Activated T-helper 17 cell treated with anti-CD3 and anti-CD28 coated beads, Interleukin-2, amount 50 U/mL, for 72 hours (primary cell): ENCODE measurements around the gene PLSCR4. TPM values are rescaled to one million over a fixed set of nuclear protein-coding genes. Genes with fewer than 3 reads are reported as not detected.
A peak's percentile ranks its signal among the peaks of the same experiment; 100 is the strongest.
"Not testable (repeated sequence)": the region's sequence is repeated elsewhere in the genome, so short reads cannot be mapped to it uniquely, and the experiment has no call there.

ENCODE experiments used
- ATAC-seq: fragments of 150-1000 bp; cut with Tn5 transposase; replicated peaks from 2 replicates; pipeline ENCODE4 v1.10.0; 2021; ENCODE audit warnings: mild to moderate bottlenecking, moderate library complexity
- H3K27ac Mint-ChIP-seq: one replicate; pipeline ENCODE4 v1.8.0; 2022; ENCODE audit warnings: mixed read lengths
- H3K27me3 Mint-ChIP-seq: one replicate; pipeline ENCODE4 v1.8.0; 2022; ENCODE audit warnings: mixed read lengths
- H3K36me3 Mint-ChIP-seq: one replicate; pipeline ENCODE4 v1.8.0; 2022; ENCODE audit warnings: low read depth, mild to moderate bottlenecking, mixed read lengths
- H3K4me1 Mint-ChIP-seq: one replicate; pipeline ENCODE4 v1.8.0; 2022; ENCODE audit warnings: mixed read lengths
- H3K4me3 Mint-ChIP-seq: one replicate; pipeline ENCODE4 v1.8.0; 2022; ENCODE audit warnings: mild to moderate bottlenecking, mixed read lengths
- H3K9me3 Mint-ChIP-seq: one replicate; pipeline ENCODE4 v1.8.0; 2022; ENCODE audit warnings: mixed read lengths
- total RNA-seq, 2 donors: library from RNA; stranded (reverse); gene quantifications; one replicate each; pipeline ENCODE4 v1.2.3, GENCODE V29; 2022

The PLSCR4 gene
- total RNA-seq, 2 donors from 2014 or later: not detected

GRCh38 chr3:146265720-146266119 lies 14.8 kb upstream of the PLSCR4 start:
- Mint-ChIP-seq H3K27me3 (peaks cover 5% of the 10 kb centered on the region), H3K9me3 (no peaks in the 10 kb centered on the region), H3K4me3 (no peak overlapping the region), H3K4me1 (no peaks in the 10 kb centered on the region), H3K27ac (no peak overlapping the region), H3K36me3 (no peaks in the 10 kb centered on the region)
- no peak for ATAC-seq

- H3K4me3 Mint-ChIP-seq: no peak overlapping the region
- peaks cover 11% of the 10 kb centered on the region for H3K27me3 Mint-ChIP-seq
- no peaks in the 10 kb centered on the region for H3K36me3 Mint-ChIP-seq
- no peak for ATAC-seq
- H3K4me1 Mint-ChIP-seq: no peaks in the 10 kb centered on the region
- no peaks in the 10 kb centered on the region for H3K9me3 Mint-ChIP-seq
- H3K27ac Mint-ChIP-seq: no peak overlapping the region
Measured at GRCh38 chr3:146262371-146263110, 11.6 kb upstream of the PLSCR4 start.

- Mint-ChIP-seq H3K4me3 (no peak overlapping the region), H3K36me3 (no peaks in the 10 kb centered on the region), H3K4me1 (no peaks in the 10 kb centered on the region), H3K9me3 (no peaks in the 10 kb centered on the region), H3K27me3 (peaks cover 19% of the 10 kb centered on the region), H3K27ac (no peak overlapping the region)
- ATAC-seq: no peak
Measured at GRCh38 chr3:146259880-146260589, 9.1 kb upstream of the PLSCR4 start.

GRCh38 chr3:146256851-146257486 lies 6.1 kb upstream of the PLSCR4 start:
- Mint-ChIP-seq H3K27ac (no peak overlapping the region), H3K9me3 (no peaks in the 10 kb centered on the region), H3K4me3 (no peak overlapping the region), H3K36me3 (no peaks in the 10 kb centered on the region), H3K27me3 (peaks cover 35% of the 10 kb centered on the region), H3K4me1 (no peaks in the 10 kb centered on the region)
- no peak for ATAC-seq

GRCh38 chr3:146252445-146252844 lies 1.5 kb upstream of the PLSCR4 start:
- not testable (repeated sequence) for ATAC-seq, H3K36me3 Mint-ChIP-seq, H3K4me3 Mint-ChIP-seq, H3K27ac Mint-ChIP-seq, H3K4me1 Mint-ChIP-seq, H3K9me3 Mint-ChIP-seq
- peaks cover 43% of the 10 kb centered on the region for H3K27me3 Mint-ChIP-seq

- Mint-ChIP-seq H3K4me1 (no peaks in the 10 kb centered on the region), H3K9me3 (no peaks in the 10 kb centered on the region), H3K27me3 (peaks cover 36% of the 10 kb centered on the region), H3K4me3 (peak overlapping the region; percentile 60), H3K27ac (no peak overlapping the region), H3K36me3 (no peaks in the 10 kb centered on the region)
- ATAC-seq: no peak
Measured at GRCh38 chr3:146249921-146250320, 984 bp downstream of the PLSCR4 start.

- Mint-ChIP-seq H3K4me3 (no peak overlapping the region), H3K36me3 (no peaks in the 10 kb centered on the region), H3K9me3 (no peaks in the 10 kb centered on the region), H3K4me1 (no peaks in the 10 kb centered on the region), H3K27ac (no peak overlapping the region), H3K27me3 (peaks cover 24% of the 10 kb centered on the region)
- no peak for ATAC-seq
Measured at GRCh38 chr3:146247911-146248310, 3.0 kb downstream of the PLSCR4 start.

- Mint-ChIP-seq H3K36me3 (no peaks in the 10 kb centered on the region), H3K4me1 (no peaks in the 10 kb centered on the region), H3K27ac (no peak overlapping the region), H3K9me3 (no peaks in the 10 kb centered on the region), H3K27me3 (peaks cover 11% of the 10 kb centered on the region), H3K4me3 (no peak overlapping the region)
- no peak for ATAC-seq
Measured at GRCh38 chr3:146246526-146246925, 4.4 kb downstream of the PLSCR4 start.

GRCh38 chr3:146243559-146243958 lies 7.3 kb downstream of the PLSCR4 start:
- no peaks in the 10 kb centered on the region for H3K27me3 Mint-ChIP-seq
- no peaks in the 10 kb centered on the region for H3K36me3 Mint-ChIP-seq
- H3K4me1 Mint-ChIP-seq: no peaks in the 10 kb centered on the region
- H3K4me3 Mint-ChIP-seq: no peak overlapping the region
- no peak for ATAC-seq
- no peak overlapping the region for H3K27ac Mint-ChIP-seq
- no peaks in the 10 kb centered on the region for H3K9me3 Mint-ChIP-seq

- Mint-ChIP-seq H3K27ac (no peak overlapping the region), H3K4me1 (no peaks in the 10 kb centered on the region), H3K4me3 (no peak overlapping the region), H3K27me3 (no peaks in the 10 kb centered on the region), H3K36me3 (no peaks in the 10 kb centered on the region), H3K9me3 (peaks cover 4% of the 10 kb centered on the region)
- no peak for ATAC-seq
Measured at GRCh38 chr3:146241523-146242240, 9.2 kb downstream of the PLSCR4 start.

GRCh38 chr3:146233487-146233886 lies 17.4 kb downstream of the PLSCR4 start:
- no peak for ATAC-seq
- Mint-ChIP-seq H3K36me3 (no peaks in the 10 kb centered on the region), H3K9me3 (peaks cover 16% of the 10 kb centered on the region), H3K27me3 (peaks cover 5% of the 10 kb centered on the region), H3K27ac (no peak overlapping the region), H3K4me1 (no peaks in the 10 kb centered on the region), H3K4me3 (no peak overlapping the region)

- H3K4me1 Mint-ChIP-seq: no peaks in the 10 kb centered on the region
- H3K27ac Mint-ChIP-seq: no peak overlapping the region
- H3K27me3 Mint-ChIP-seq: peaks cover 2% of the 10 kb centered on the region
- ATAC-seq: no peak
- no peaks in the 10 kb centered on the region for H3K36me3 Mint-ChIP-seq
- H3K9me3 Mint-ChIP-seq: no peaks in the 10 kb centered on the region
- H3K4me3 Mint-ChIP-seq: no peak overlapping the region
Measured at GRCh38 chr3:146227486-146227885, 23.4 kb downstream of the PLSCR4 start.

GRCh38 chr3:146226881-146227280 lies 24.0 kb downstream of the PLSCR4 start:
- Mint-ChIP-seq H3K36me3 (no peaks in the 10 kb centered on the region), H3K27me3 (no peaks in the 10 kb centered on the region), H3K4me1 (no peaks in the 10 kb centered on the region), H3K4me3 (no peak overlapping the region), H3K9me3 (no peaks in the 10 kb centered on the region), H3K27ac (no peak overlapping the region)
- no peak for ATAC-seq

GRCh38 chr3:146225458-146225857 lies 25.4 kb downstream of the PLSCR4 start:
- not testable (repeated sequence) for H3K27me3 Mint-ChIP-seq, H3K4me3 Mint-ChIP-seq, H3K9me3 Mint-ChIP-seq, H3K27ac Mint-ChIP-seq, ATAC-seq, H3K36me3 Mint-ChIP-seq, H3K4me1 Mint-ChIP-seq
